Activated CD8-positive, alpha-beta T cell treated with anti-CD3 and anti-CD28 coated beads for 36 hours (primary cell): ENCODE data around the gene LGALS13. TPM values are rescaled to one million over a fixed set of nuclear protein-coding genes. Genes with fewer than 3 reads are reported as not detected.

Experiments
- ATAC-seq: fragments of 200-7000 bp; cut with Tn5 transposase; one replicate; pipeline ENCODE4 v1.10.0; 2021; ENCODE audit warnings: mild to moderate bottlenecking, moderate library complexity
- CTCF ChIA-PET: fragments of 350-600 bp; sonication (Branson Sonifier 250); formaldehyde crosslinking; loops from one replicate; lab custom pipeline; 2021; ENCODE audit warnings: antibody characterized with exemption; lab: Charles Lee
- POLR2A ChIA-PET: fragments of 350-600 bp; sonication (Branson Sonifier 250); formaldehyde crosslinking; loops from one replicate; lab custom pipeline; 2021; ENCODE audit warnings: antibody characterized with exemption; lab: Charles Lee
- DNase-seq: peaks from one replicate; pipeline ENCODE4 v3.0.0-alpha.2; 2020
- H3K27ac Mint-ChIP-seq: one replicate; pipeline ENCODE4 v1.8.0; 2021; ENCODE audit warnings: mild to moderate bottlenecking, mixed read lengths
- H3K27me3 Mint-ChIP-seq: one replicate; pipeline ENCODE4 v1.8.0; 2021; ENCODE audit warnings: mixed read lengths
- H3K36me3 Mint-ChIP-seq: one replicate; pipeline ENCODE4 v1.8.0; 2021; ENCODE audit warnings: low read depth, mixed read lengths
- H3K4me1 Mint-ChIP-seq: one replicate; pipeline ENCODE4 v1.8.0; 2021; ENCODE audit warnings: low read depth, mixed read lengths
- H3K4me3 Mint-ChIP-seq: one replicate; pipeline ENCODE4 v1.8.0; 2021; ENCODE audit warnings: mild to moderate bottlenecking, moderate library complexity, mixed read lengths
- H3K9me3 Mint-ChIP-seq: one replicate; pipeline ENCODE4 v1.8.0; 2021; ENCODE audit warnings: mixed read lengths
- CTCF ChIP-seq: fragments of 200-600 bp; IDR thresholded peaks from one replicate; pipeline ENCODE4 v1.8.0; 2022; ENCODE audit warnings: antibody characterized with exemption, mild to moderate bottlenecking
- intact Hi-C: fragments of 100-400 bp; cut with micrococcal nuclease; formaldehyde crosslinking; loops from one replicate; pipeline ENCODE4 v1.10.0; 2022
- total RNA-seq, 2 experiments: library from RNA; stranded (reverse); gene quantifications; one replicate each; pipeline ENCODE4 v1.2.3, GENCODE V29; 2021

Gene LGALS13
- total RNA-seq, 2 experiments from 2014 or later = not detected

DNA sequence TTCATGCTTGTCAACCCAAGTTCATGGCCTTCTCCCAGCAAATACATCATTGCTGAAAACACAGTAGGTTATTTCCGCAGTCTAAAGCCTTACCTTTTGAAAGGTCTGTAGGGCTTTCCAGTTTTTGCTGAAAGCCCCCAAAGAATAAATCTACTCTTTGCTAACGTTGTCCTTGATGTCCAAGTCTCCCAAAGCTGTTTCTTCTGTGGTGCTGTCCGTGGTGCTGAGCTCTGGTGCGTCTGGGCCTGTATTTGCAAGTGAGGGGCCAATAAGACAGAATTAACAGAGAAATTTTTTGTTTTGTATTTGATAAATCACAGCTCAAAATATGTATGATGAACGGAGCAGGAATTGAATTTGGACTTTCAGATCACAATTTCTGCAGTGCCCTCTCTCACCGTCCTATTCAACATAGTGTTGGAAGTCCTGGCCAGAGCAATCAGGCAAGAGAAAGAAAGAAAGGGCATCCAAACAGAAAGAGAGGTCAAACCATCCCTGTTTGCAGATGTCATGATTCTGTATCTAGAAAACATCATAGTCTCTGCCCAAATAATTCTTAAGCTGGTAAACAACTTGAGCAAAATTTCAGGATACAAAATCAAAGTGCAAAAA lies 43.6 kb downstream of the LGALS13 start:
- Mint-ChIP-seq H3K9me3 (no peaks in the 10 kb centered on the region), H3K27me3 (peaks cover 67% of the 10 kb centered on the region), H3K36me3 (no peaks in the 10 kb centered on the region), H3K4me3 (no peak overlapping the region), H3K4me1 (no peaks in the 10 kb centered on the region), H3K27ac (no peak overlapping the region)
- DNase-seq (peak; percentile 36), ATAC-seq (no peak)
- TF ChIP-seq CTCF = no peak
- ChIA-PET CTCF (no interaction called here), POLR2A (no interaction called here)
- intact Hi-C loops = no loop called here

DNA sequence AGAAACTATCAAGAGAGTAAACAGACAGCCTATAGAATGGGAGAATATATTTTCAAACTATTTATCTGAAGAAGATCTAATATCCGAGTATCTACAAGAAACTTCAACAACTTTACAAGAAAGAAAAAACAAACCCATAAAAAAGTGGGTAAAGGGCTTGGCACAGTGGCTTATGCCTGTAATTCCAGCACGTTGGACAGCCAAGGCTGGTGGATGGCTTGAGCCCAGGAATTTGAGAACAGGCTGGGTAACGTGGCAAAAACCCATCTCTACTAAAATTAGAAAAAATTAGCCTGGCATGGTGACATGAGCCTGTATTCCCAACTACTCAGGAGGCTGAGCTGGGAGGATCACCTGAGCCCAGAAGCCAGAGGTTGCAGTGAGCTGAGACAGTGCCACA lies 45.6 kb downstream of the LGALS13 start:
- TF ChIP-seq CTCF = no peak
- no peaks in the 10 kb centered on the region for H3K4me1 Mint-ChIP-seq
- H3K9me3 Mint-ChIP-seq = no peaks in the 10 kb centered on the region
- no peak for DNase-seq
- intact Hi-C loops = no loop called here
- no peak overlapping the region for H3K4me3 Mint-ChIP-seq
- no peak for ATAC-seq
- H3K27ac Mint-ChIP-seq = no peak overlapping the region
- no peaks in the 10 kb centered on the region for H3K36me3 Mint-ChIP-seq
- H3K27me3 Mint-ChIP-seq = peaks cover 64% of the 10 kb centered on the region
- ChIA-PET POLR2A (no interaction called here), CTCF (no interaction called here)

- CTCF ChIA-PET = no interaction called here
- no peak for DNase-seq
- TF ChIP-seq CTCF = no peak
- Mint-ChIP-seq H3K27ac (no peak within 1 kb of the TSS), H3K4me1 (no peaks in the 10 kb centered on the region), H3K4me3 (no peak within 1 kb of the TSS), H3K27me3 (peaks cover 36% of the 10 kb centered on the region), H3K9me3 (no peaks in the 10 kb centered on the region), H3K36me3 (no peaks in the 10 kb centered on the region)
- POLR2A ChIA-PET = no interaction called here
- intact Hi-C loops = no loop called here
- ATAC-seq = no peak
These were observed 53.3 kb downstream of the LGALS13 start, which contains the start of gene LGALS16 for GRCh38 chr19:39655613-39656012. Gene LGALS16 (plus strand): TSS chr19:39655913. CDS start chr19:39655962, 49 bp downstream.

Other genes starting within 250 kb of the LGALS13 start
- 10 to 100 TPM; 35.5 to 36.5 TPM for gene PAF1, start 211.4 kb upstream of the LGALS13 start, total RNA-seq
- gene MED29, start 211.1 kb upstream of the LGALS13 start, total RNA-seq = 10 to 100 TPM; 19.5 to 19.8 TPM
- 10 to 100 TPM; 74.6 to 80.3 TPM for gene ZFP36, start 195.7 kb upstream of the LGALS13 start, total RNA-seq
- gene PLEKHG2, start 189.9 kb upstream of the LGALS13 start, total RNA-seq = 10 to 100 TPM; 35.9 to 42.8 TPM
- gene RPS16, start 166.6 kb upstream of the LGALS13 start, total RNA-seq = 1,000 to 10,000 TPM; 3,249 to 3,324 TPM
- 100 to 1,000 TPM; 127 to 141 TPM for gene SUPT5H, start 156.9 kb upstream of the LGALS13 start, total RNA-seq
- 100 to 1,000 TPM; 108 to 114 TPM for gene TIMM50, start 121.7 kb upstream of the LGALS13 start, total RNA-seq
- gene DLL3, start 103.6 kb upstream of the LGALS13 start, total RNA-seq = 1 to 10 TPM; 1.3 to 1.6 TPM
- not detected for gene SELENOV, start 87.4 kb upstream of the LGALS13 start, total RNA-seq
- 1 to 10 TPM; 3.0 TPM for gene EID2B, start 69.7 kb upstream of the LGALS13 start, total RNA-seq
- 10 to 100 TPM; 11.1 to 11.7 TPM for gene EID2, start 62.4 kb upstream of the LGALS13 start, total RNA-seq
- not detected for gene LGALS16, start 53.4 kb downstream of the LGALS13 start, total RNA-seq
- 1 to 10 TPM in 1 of 2 experiments, not detected in 1; 1.8 TPM for gene LGALS14, start 102.0 kb downstream of the LGALS13 start, total RNA-seq
- gene CLC, start 135.5 kb downstream of the LGALS13 start, total RNA-seq = not detected
- not detected for gene LEUTX, start 176.3 kb downstream of the LGALS13 start, total RNA-seq
- 1 to 10 TPM; 5.4 to 7.0 TPM for gene DYRK1B, start 231.6 kb downstream of the LGALS13 start, total RNA-seq
- gene FBL, start 243.9 kb downstream of the LGALS13 start, total RNA-seq = 100 to 1,000 TPM; 901 to 905 TPM